Astrocyte of the hippocampus (primary cell): Measurements from ENCODE around the gene FAM240A.
"Not testable (repeated sequence)": the region's sequence is repeated elsewhere in the genome, so short reads cannot be mapped to it uniquely, and the experiment has no call there.

Experiments used
- DNase-seq: peaks from one replicate; pipeline ENCODE4 v3.0.0; 2011; ENCODE audit warnings: low read depth, low spot score

FAM240A gene

GRCh38 chr3:46586738-46587246 is 25.5 kb upstream of the FAM240A start:
- DNase-seq, result no peak

GRCh38 chr3:46587268-46587667 is 25.1 kb upstream of the FAM240A start:
- not testable (repeated sequence) for DNase-seq

GRCh38 chr3:46593274-46593862 is 19.0 kb upstream of the FAM240A start:
- no peak for DNase-seq

GRCh38 chr3:46593979-46594378 is 18.3 kb upstream of the FAM240A start:
- DNase-seq, result no peak

GRCh38 chr3:46594723-46595122 is 17.6 kb upstream of the FAM240A start:
- DNase-seq, result no peak

- no peak for DNase-seq
These were observed 16.5 kb upstream of the FAM240A start for GRCh38 chr3:46595819-46596314.

- no peak for DNase-seq
These were observed 12.7 kb upstream of the FAM240A start for GRCh38 chr3:46599590-46599989.

- DNase-seq, result no peak
These were observed 8.8 kb upstream of the FAM240A start for GRCh38 chr3:46603446-46604046.

- no peak for DNase-seq
These were observed 8.2 kb upstream of the FAM240A start for GRCh38 chr3:46604127-46604526.

- DNase-seq, result peak; percentile 26
These were observed 4.7 kb upstream of the FAM240A start for GRCh38 chr3:46607603-46608028.

GRCh38 chr3:46609212-46609721 is 3.1 kb upstream of the FAM240A start:
- no peak for DNase-seq

GRCh38 chr3:46609944-46610722 is 2.2 kb upstream of the FAM240A start:
- no peak for DNase-seq

- DNase-seq, result no peak
These were observed 1.1 kb downstream of the FAM240A start for GRCh38 chr3:46613313-46614005.

- no peak for DNase-seq
These were observed 2.1 kb downstream of the FAM240A start for GRCh38 chr3:46614431-46614830.

- DNase-seq, result no peak
These were observed 2.9 kb downstream of the FAM240A start for GRCh38 chr3:46615050-46615775.

- no peak for DNase-seq
These were observed 3.7 kb downstream of the FAM240A start for GRCh38 chr3:46615976-46616375.

- no peak for DNase-seq
These were observed 5.6 kb downstream of the FAM240A start for GRCh38 chr3:46617941-46618340.

GRCh38 chr3:46619845-46620778 is 7.8 kb downstream of the FAM240A start:
- peak; percentile 9 for DNase-seq

- no peak for DNase-seq
These were observed 12.2 kb downstream of the FAM240A start for GRCh38 chr3:46624533-46624932.

GRCh38 chr3:46624975-46625490 is 12.7 kb downstream of the FAM240A start:
- no peak for DNase-seq
